ENCODE measurements around the gene C19orf67. TPM values are rescaled to one million over a fixed set of nuclear protein-coding genes. Genes with fewer than 3 reads are reported as not detected.
A peak's percentile ranks its signal among the peaks of the same experiment; 100 is the strongest.

The C19orf67 gene
- total and polyA plus RNA-seq, 2 of the 13 experiments (the other 11 are each of a cell fraction or from before 2014, with no cell fraction given): 0.11 to 0.32 TPM

GRCh38 chr19:14114439-14114838, 28.9 kb upstream of the C19orf67 start:
- Histone ChIP-seq H4K20me1 (ENCODE audit: insufficient read depth, low read length) (no peaks in the 10 kb centered on the region), H3K9ac (ENCODE audit: insufficient read depth, low read depth, low read length) (no peak overlapping the region), H3K27ac (ENCODE audit: extremely low read length, insufficient read depth, low read length) (no peak overlapping the region), H3K4me2 (ENCODE audit: low read depth, low read length) (no peak overlapping the region), H3K4me1 (ENCODE audit: insufficient read depth, low read length) (peaks cover 72% of the 10 kb centered on the region), H3K79me2 (ENCODE audit: insufficient read depth, low read length) (peaks cover 12% of the 10 kb centered on the region), H3K9me3 (ENCODE audit: low read length) (no peaks in the 10 kb centered on the region), H3K4me3 (replicated peaks in 1 of 3; ENCODE audit: insufficient read depth in 1 of 3, low read depth in 2 of 3, low read length in 3 of 3) (no peak overlapping the region), H3K36me3 (replicated peaks in 1 of 2; ENCODE audit: control insufficient read depth in 1 of 2, insufficient read depth in 2 of 2, low read length in 2 of 2) (no peaks in the 10 kb centered on the region), H2AFZ (ENCODE audit: low read length) (no peak overlapping the region), H3K27me3 (ENCODE audit: control insufficient read depth in 1 of 2, insufficient read depth in 2 of 2, low read length in 2 of 2) (no peaks in the 10 kb centered on the region; a peak in 1 of 5 replicates)
- BruUV-seq (replicated peaks): no TSS peak
- FAIRE-seq (no peak), DNase-seq (ENCODE audit: low spot score) (no peak), ATAC-seq (no peak)
- ChIA-PET CTCF (ENCODE audit: low intra/inter-chr PET ratio, low total read pairs) (interaction anchor here (0.7 to 1.6 kb wide), 3 partner anchors 16 to 234 kb away, joined by 3 to 7 read pairs (median 3); no protein-coding TSS in a partner anchor), POLR2A (interaction anchor here (2.8 kb wide), 1 partner anchor 22 kb away, joined by 11 read pairs; the partner anchor contains the start of gene ASF1B)
- TF ChIP-seq HCFC1 (IDR thresholded peaks at IDR 0.05; ENCODE audit: low read depth, low read length) (no peak), MIER2 (CRISPR knock-in tag; IDR thresholded peaks at IDR 0.05) (no peak), ATF1 (CRISPR knock-in tag; IDR thresholded peaks at IDR 0.05) (no peak), ZNF350 (CRISPR knock-in tag; IDR thresholded peaks at IDR 0.05; ENCODE audit: borderline replicate concordance, low read depth) (no peak), KMT2B (CRISPR knock-in tag; IDR thresholded peaks at IDR 0.05) (no peak), MAZ (IDR thresholded peaks at IDR 0.05; ENCODE audit: borderline replicate concordance, low read depth, low read length) (no peak), MAZ (CRISPR knock-in tag; IDR thresholded peaks at IDR 0.05; ENCODE audit: low read depth) (no peak), MYC (CRISPR knock-in tag; IDR thresholded peaks at IDR 0.05; ENCODE audit: borderline replicate concordance) (no peak), ZNF790 (CRISPR knock-in tag; IDR thresholded peaks at IDR 0.05; ENCODE audit: borderline replicate concordance) (0 out of 2 replicates have a peak, but pooled peaks have one; percentile 3), CREB3 (CRISPR knock-in tag; IDR thresholded peaks at IDR 0.05) (no peak), ZIK1 (CRISPR knock-in tag; IDR thresholded peaks at IDR 0.05; ENCODE audit: borderline replicate concordance, low read depth) (no peak), AGO2 (optimal IDR thresholded peaks at IDR 0.05; ENCODE audit: low read depth, low read length) (peak; percentile 10), SIX1 (CRISPR knock-in tag; IDR thresholded peaks at IDR 0.05; ENCODE audit: borderline replicate concordance) (no peak)
- WGBS (ENCODE audit: low lambda C conversion rate): 81% methylated on average over 5 of the region's 7 CpGs
- intact Hi-C loops (cut with micrococcal nuclease; ENCODE audit: unreplicated experiment): no loop called here
- in situ Hi-C loops (cut with HindIII; ENCODE audit: extremely low pct_ligation_motif_present, low pct_unique_long_range_greater_than_20kb): no loop called here
